GM10266 (cell line): Measurements from ENCODE around the gene RGS21.

Source experiments
- DNase-seq: peaks from one replicate; pipeline ENCODE4 v3.0.0; 2012; ENCODE audit errors: extremely low spot score
- TF ChIP-seq, protein P1 (sequence below): IDR thresholded peaks from 2 replicates; pipeline ENCODE4 v1.5.1; 2012; ENCODE audit warnings: mild to moderate bottlenecking, low read depth; ENCODE audit not compliant: control insufficient read depth, insufficient read depth; ENCODE audit errors: missing control alignments

The RGS21 gene

DNA sequence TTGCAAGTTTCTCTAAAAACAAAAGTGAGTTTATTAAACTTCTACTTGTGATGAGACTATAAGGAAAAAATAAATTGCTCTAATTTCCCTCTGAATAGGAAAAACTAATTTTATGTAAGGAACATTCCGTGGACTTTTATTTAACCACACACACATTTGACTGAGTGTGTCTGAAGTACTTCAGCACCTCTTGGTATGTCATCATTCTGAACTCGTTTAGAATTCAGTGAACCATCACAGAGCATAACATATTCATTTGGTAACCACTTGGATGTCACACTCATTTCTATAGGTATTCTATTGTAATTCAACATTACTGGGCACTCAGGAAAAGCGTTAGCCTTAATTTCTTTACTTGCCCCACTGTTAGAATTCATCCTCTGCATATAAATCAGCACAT, 79.1 kb downstream of the RGS21 start:
- DNase-seq, result no peak
- TF ChIP-seq, protein P1, sequence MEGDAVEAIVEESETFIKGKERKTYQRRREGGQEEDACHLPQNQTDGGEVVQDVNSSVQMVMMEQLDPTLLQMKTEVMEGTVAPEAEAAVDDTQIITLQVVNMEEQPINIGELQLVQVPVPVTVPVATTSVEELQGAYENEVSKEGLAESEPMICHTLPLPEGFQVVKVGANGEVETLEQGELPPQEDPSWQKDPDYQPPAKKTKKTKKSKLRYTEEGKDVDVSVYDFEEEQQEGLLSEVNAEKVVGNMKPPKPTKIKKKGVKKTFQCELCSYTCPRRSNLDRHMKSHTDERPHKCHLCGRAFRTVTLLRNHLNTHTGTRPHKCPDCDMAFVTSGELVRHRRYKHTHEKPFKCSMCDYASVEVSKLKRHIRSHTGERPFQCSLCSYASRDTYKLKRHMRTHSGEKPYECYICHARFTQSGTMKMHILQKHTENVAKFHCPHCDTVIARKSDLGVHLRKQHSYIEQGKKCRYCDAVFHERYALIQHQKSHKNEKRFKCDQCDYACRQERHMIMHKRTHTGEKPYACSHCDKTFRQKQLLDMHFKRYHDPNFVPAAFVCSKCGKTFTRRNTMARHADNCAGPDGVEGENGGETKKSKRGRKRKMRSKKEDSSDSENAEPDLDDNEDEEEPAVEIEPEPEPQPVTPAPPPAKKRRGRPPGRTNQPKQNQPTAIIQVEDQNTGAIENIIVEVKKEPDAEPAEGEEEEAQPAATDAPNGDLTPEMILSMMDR, result no peak

DNA sequence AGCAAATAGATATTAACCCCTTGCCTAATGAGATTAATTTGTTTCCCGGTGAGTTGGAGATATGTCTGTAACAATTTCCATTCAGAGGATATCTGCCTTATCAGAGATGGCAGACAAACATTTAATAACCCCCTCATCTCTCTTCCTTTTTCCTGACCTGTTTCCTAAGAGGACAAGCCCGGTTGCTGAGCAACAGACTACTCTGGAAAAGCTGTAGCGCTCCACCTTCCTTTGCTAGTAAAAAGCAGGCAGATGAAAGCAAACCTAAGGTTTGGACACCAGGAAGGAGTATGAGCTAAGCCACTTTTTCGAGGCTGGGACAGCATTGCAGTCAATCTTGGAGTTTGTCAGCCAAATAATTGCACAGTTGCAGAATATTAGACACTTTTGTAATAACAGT, 82.4 kb downstream of the RGS21 start:
- TF ChIP-seq, protein P1, result no peak
- no peak for DNase-seq

DNA sequence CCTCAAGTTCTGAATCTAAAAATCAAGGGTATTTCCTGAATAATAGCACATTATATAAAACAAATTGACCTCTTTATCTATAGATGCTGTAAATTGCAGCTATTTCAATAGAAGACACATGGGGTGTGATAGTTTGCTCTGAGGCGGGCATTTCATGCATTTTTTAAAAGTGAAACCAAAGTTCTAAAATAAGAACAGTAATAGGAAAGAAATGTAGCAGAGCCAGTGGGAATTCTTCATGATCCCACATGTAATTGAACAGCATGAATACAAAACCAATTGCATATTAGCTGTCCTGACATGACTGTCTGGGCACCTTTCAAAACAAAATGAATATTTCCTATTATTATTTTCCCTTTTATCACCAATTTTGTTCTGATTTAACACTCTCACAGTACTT, 85.0 kb downstream of the RGS21 start:
- DNase-seq, result no peak
- TF ChIP-seq, protein P1, result no peak

DNA sequence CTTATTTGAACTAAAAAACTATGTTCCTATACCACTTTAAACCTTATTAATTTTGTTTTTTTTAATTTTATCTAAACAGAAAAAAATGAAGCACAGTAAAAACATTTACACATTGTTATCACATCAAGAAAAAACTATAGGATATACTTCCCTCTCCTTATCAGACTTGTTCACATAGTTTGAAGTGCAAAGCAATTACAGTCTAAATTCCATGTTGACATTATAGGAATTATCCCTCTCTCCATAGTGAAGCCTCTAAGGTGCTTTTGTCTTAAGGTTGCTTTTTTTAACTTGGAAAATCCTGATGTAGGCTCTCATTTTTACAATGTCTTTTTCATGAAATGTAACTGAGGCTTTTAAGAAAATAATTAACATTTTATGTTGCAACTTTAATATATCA, 85.8 kb downstream of the RGS21 start:
- TF ChIP-seq, protein P1, result no peak
- no peak for DNase-seq

DNA sequence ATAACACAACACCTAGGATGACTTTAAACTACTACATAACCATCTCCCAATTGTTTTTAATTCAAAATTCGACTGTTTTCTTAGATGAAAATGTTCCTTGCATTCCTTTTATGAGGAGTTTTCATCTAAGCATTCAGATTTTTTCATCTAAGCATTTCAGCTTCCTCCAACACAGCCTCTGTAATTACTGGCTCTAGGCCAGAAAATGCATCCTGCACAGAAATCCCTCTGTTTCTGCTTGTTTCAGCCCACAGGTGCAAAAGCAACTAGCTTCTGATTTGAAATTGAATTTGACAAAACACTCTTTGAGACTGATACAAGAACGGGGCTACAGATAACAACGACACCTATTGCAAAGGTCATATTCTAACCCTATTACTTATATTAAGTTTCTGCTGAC, 90.4 kb downstream of the RGS21 start:
- TF ChIP-seq, protein P1, result no peak
- DNase-seq, result no peak
